Upper lobe of left lung (tissue), 4 donors: Measurements from ENCODE around the gene SNX33.

ENCODE experiments used
- POLR2A ChIP-seq, 4 donors: fragments of 450-650 bp; IDR thresholded peaks; one replicate each; pipeline ENCODE4 v1.5.1; 2016 to 2017; ENCODE audit warnings: antibody characterized with exemption in 4 of 4, mild to moderate bottlenecking in 2 of 4
- POLR2AphosphoS5 ChIP-seq, 2 donors: sonication (generic); formaldehyde crosslinking; IDR thresholded peaks; one replicate each; pipeline ENCODE4 v1.5.1; 2017; ENCODE audit warnings: antibody characterized with exemption in 2 of 2
- TF ChIP-seq, protein P1 (sequence below), 6 experiments: fragments of 450-650 bp in 4 of 6; fragments of 200-600 bp in 2 of 6; sonication (generic) in 2 of 6; IDR thresholded peaks; one replicate each; pipeline ENCODE4 v1.5.1; 2016 to 2019; ENCODE audit warnings: antibody characterized with exemption in 6 of 6

DNA sequence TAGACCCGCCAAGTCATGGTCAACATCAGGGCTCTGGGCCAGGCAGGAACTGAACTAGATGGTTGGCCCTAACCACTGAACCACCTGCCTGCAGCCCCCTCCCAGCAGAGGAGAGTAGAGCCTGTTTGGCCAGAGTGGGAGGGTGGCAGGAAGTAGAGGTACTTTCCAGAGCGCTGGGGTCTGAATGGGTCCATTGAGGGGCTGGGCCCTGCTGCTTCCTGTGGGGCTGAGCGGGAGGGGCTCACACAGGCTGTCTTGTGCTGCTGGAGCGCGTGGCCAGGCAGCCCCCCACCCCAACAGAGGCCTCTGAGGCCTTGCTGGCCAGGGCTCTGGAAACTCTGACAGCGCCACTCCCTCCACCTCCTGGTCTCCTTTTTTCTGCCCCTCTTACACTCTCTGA lies 47.5 kb downstream of the SNX33 start:
- TF ChIP-seq POLR2A (IDR thresholded peaks at IDR 0.05) = no peak
- TF ChIP-seq, protein P1, sequence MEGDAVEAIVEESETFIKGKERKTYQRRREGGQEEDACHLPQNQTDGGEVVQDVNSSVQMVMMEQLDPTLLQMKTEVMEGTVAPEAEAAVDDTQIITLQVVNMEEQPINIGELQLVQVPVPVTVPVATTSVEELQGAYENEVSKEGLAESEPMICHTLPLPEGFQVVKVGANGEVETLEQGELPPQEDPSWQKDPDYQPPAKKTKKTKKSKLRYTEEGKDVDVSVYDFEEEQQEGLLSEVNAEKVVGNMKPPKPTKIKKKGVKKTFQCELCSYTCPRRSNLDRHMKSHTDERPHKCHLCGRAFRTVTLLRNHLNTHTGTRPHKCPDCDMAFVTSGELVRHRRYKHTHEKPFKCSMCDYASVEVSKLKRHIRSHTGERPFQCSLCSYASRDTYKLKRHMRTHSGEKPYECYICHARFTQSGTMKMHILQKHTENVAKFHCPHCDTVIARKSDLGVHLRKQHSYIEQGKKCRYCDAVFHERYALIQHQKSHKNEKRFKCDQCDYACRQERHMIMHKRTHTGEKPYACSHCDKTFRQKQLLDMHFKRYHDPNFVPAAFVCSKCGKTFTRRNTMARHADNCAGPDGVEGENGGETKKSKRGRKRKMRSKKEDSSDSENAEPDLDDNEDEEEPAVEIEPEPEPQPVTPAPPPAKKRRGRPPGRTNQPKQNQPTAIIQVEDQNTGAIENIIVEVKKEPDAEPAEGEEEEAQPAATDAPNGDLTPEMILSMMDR (IDR thresholded peaks at IDR 0.05) = no peak
- no peak for TF ChIP-seq POLR2AphosphoS5 (IDR thresholded peaks at IDR 0.05)
